SK-N-MC (cell line): ENCODE results near the gene FAM185A.
"Not testable (repeated sequence)": the region's sequence is repeated elsewhere in the genome, so short reads cannot be mapped to it uniquely, and the experiment has no call there.

Experiments
- DNase-seq: peaks from one replicate; pipeline ENCODE4 v3.0.0-alpha.2; 2011; ENCODE audit warnings: low read depth, low spot score
- H3K27ac ChIP-seq: fragments of 200-600 bp; sonication (generic); 2 replicates; pipeline ENCODE4 v1.5.1; 2016; ENCODE audit warnings: mixed run types
- H3K36me3 ChIP-seq: fragments of 200-600 bp; sonication (generic); 2 replicates; pipeline ENCODE4 v1.6.1; 2017; ENCODE audit warnings: antibody characterized with exemption, low read length, mixed read lengths; ENCODE audit not compliant: insufficient read depth
- H3K4me3 ChIP-seq: fragments of 200-600 bp; sonication (generic); 2 replicates; pipeline ENCODE4 v1.5.1; 2016
- H3K9ac ChIP-seq: fragments of 200-600 bp; sonication (generic); 2 replicates; pipeline ENCODE4 v1.8.0; 2017; ENCODE audit warnings: mixed run types, mixed read lengths; ENCODE audit not compliant: insufficient read length
- H3K9me3 ChIP-seq: fragments of 200-600 bp; sonication (generic); 2 replicates; pipeline ENCODE4 v1.6.1; 2017; ENCODE audit warnings: low read depth, mild to moderate bottlenecking, antibody characterized with exemption, low read length, moderate library complexity, mixed read lengths

The FAM185A gene

GRCh38 chr7:102758227-102758626 lies 9.4 kb downstream of the FAM185A start:
- not testable (repeated sequence) for H3K36me3 ChIP-seq, H3K9me3 ChIP-seq, H3K4me3 ChIP-seq, H3K27ac ChIP-seq, H3K9ac ChIP-seq, DNase-seq

- not testable (repeated sequence) for H3K36me3 ChIP-seq, H3K9ac ChIP-seq, H3K9me3 ChIP-seq, DNase-seq, H3K4me3 ChIP-seq, H3K27ac ChIP-seq
These were observed 11.1 kb downstream of the FAM185A start for GRCh38 chr7:102759934-102760333.

GRCh38 chr7:102761234-102761633 lies 12.4 kb downstream of the FAM185A start:
- DNase-seq = peak; percentile 34
- H3K4me3 ChIP-seq, H3K9ac ChIP-seq, H3K9me3 ChIP-seq, H3K36me3 ChIP-seq, H3K27ac ChIP-seq: not testable (repeated sequence)

GRCh38 chr7:102763295-102763905 lies 14.6 kb downstream of the FAM185A start:
- H3K4me3 ChIP-seq, H3K27ac ChIP-seq, H3K9me3 ChIP-seq, H3K9ac ChIP-seq, DNase-seq, H3K36me3 ChIP-seq: not testable (repeated sequence)

- DNase-seq, H3K4me3 ChIP-seq, H3K36me3 ChIP-seq, H3K9me3 ChIP-seq, H3K27ac ChIP-seq, H3K9ac ChIP-seq: not testable (repeated sequence)
These were observed 20.9 kb downstream of the FAM185A start for GRCh38 chr7:102769657-102770192.

GRCh38 chr7:102770467-102770866 lies 21.7 kb downstream of the FAM185A start:
- not testable (repeated sequence) for H3K9ac ChIP-seq

GRCh38 chr7:102776217-102776616 lies 27.4 kb downstream of the FAM185A start:
- H3K4me3 ChIP-seq, H3K9me3 ChIP-seq, H3K9ac ChIP-seq, DNase-seq, H3K36me3 ChIP-seq, H3K27ac ChIP-seq: not testable (repeated sequence)

More at GRCh38 chr7:102770467-102770866, 21.7 kb downstream of the FAM185A start:
- not testable (repeated sequence) for H3K4me3 ChIP-seq, DNase-seq, H3K9me3 ChIP-seq, H3K27ac ChIP-seq, H3K36me3 ChIP-seq

DNA sequence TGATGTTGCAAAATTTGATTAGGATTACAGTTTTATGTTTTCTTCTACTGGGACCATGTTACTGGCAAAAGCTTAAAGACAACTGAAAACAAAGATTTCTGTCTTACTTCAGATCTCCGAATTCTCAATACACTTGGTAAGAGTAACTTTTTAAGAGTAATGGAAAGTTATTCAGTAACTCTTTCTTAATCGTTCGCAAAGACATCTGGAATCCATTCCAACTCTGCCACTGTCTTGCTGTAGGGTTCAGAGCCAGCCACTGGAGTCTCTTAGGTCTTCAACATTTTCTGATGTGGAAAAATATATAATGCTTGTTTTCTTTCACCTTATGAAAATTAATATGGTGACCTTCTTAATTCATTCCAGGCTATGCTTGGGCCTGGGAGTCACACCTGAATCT lies 29.9 kb downstream of the FAM185A start:
- not testable (repeated sequence) for H3K27ac ChIP-seq, H3K4me3 ChIP-seq, DNase-seq, H3K9ac ChIP-seq, H3K36me3 ChIP-seq, H3K9me3 ChIP-seq

GRCh38 chr7:102780926-102781325 lies 32.1 kb downstream of the FAM185A start:
- H3K9me3 ChIP-seq, DNase-seq, H3K36me3 ChIP-seq, H3K27ac ChIP-seq, H3K9ac ChIP-seq, H3K4me3 ChIP-seq: not testable (repeated sequence)

GRCh38 chr7:102788770-102789169 lies 40.0 kb downstream of the FAM185A start:
- H3K9me3 ChIP-seq, H3K9ac ChIP-seq, H3K4me3 ChIP-seq, H3K27ac ChIP-seq, DNase-seq, H3K36me3 ChIP-seq: not testable (repeated sequence)

DNA sequence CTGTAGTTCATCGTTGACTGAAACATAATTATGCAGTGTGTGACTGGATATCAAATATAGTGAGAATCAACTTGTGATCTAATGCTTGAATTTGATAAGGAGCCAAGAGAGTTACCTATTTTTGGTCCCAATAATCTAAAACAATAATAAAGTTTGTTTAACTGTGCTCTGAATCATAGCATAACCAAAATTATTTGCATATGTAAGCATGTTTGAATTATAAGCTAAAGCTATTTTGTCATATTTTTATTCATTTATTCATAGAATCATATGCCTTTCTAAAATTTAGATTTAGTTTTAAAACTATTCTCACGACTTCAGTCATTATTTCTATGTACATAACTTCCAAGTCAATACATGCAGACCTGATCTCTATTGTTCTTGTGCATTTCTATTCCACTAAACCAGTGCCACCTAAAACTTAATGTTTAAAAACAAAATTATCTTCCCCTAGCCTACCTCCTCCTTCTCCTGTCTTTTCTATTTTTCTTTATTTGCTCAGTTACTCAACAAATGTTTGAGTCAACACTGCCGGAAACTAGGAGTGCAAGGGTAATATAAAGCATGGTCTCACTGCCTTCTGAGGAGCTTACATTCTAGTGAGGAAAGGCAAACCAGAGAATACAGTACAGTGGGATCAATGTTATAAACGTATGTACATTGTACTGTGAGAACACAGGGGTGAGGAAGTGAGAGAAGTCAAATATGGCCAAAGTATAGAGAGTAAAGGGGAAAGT lies 41.7 kb downstream of the FAM185A start:
- H3K36me3 ChIP-seq, H3K4me3 ChIP-seq, H3K9me3 ChIP-seq, H3K9ac ChIP-seq, H3K27ac ChIP-seq, DNase-seq: not testable (repeated sequence)

DNA sequence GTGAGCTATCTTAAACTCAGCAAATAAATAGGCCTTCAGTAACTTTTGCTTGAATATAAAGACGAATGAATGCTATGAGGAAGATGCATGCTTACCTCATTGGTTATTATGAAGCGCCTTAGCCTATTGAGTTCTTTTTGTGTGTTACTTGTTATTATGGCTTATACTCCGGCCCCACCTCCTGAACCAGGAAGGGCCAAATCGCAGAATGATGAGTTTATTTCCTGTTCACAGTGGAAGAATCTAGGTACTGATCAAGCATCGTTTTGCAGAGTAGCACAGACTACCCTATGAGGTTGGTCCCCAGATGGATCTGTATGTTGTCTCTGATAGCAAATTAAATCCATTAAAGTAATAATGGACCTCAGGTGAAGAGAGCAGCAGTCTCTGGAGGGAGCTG lies 42.6 kb downstream of the FAM185A start:
- not testable (repeated sequence) for H3K4me3 ChIP-seq

GRCh38 chr7:102791831-102792230 lies 43.0 kb downstream of the FAM185A start:
- H3K9ac ChIP-seq, H3K27ac ChIP-seq, DNase-seq: not testable (repeated sequence)

More for the DNA sequence above, 42.6 kb downstream of the FAM185A start:
- not testable (repeated sequence) for H3K9me3 ChIP-seq, DNase-seq, H3K27ac ChIP-seq, H3K36me3 ChIP-seq, H3K9ac ChIP-seq

GRCh38 chr7:102794567-102794966 lies 45.8 kb downstream of the FAM185A start:
- DNase-seq, H3K27ac ChIP-seq, H3K4me3 ChIP-seq, H3K9me3 ChIP-seq, H3K9ac ChIP-seq, H3K36me3 ChIP-seq: not testable (repeated sequence)

More at GRCh38 chr7:102791831-102792230, 43.0 kb downstream of the FAM185A start:
- H3K36me3 ChIP-seq, H3K4me3 ChIP-seq, H3K9me3 ChIP-seq: not testable (repeated sequence)
